ENCODE results near the gene CLP1. TPM values are rescaled to one million over a fixed set of nuclear protein-coding genes. Genes with fewer than 3 reads are reported as not detected.

Gene CLP1
- total and polyA plus RNA-seq, 10 of the 15 experiments (the other 5 are each of a cell fraction or from before 2014, with no cell fraction given) = 19.9 to 45.7 (median 27.8) TPM

- Histone ChIP-seq H3K9ac (ENCODE audit: control insufficient read depth, insufficient read depth, low read length) (no peak overlapping the region), H4K20me1 (ENCODE audit: control insufficient read depth, insufficient read depth) (no peaks in the 10 kb centered on the region), H3K79me2 (ENCODE audit: control insufficient read depth, insufficient read depth, low read length) (no peaks in the 10 kb centered on the region), H3K4me1 (ENCODE audit: control insufficient read depth, insufficient read depth, low read length) (peaks cover 12% of the 10 kb centered on the region), H3K4me2 (ENCODE audit: control insufficient read depth, insufficient read depth) (no peak overlapping the region), H2AFZ (ENCODE audit: control insufficient read depth, low read depth, low read length) (no peak overlapping the region), H3K4me3 (no peak overlapping the region), H3K36me3 (ENCODE audit: control insufficient read depth in 2 of 2, insufficient read depth in 2 of 2, low read length in 1 of 2) (no peaks in the 10 kb centered on the region), H3K27ac (ENCODE audit: control insufficient read depth, insufficient read depth) (no peak overlapping the region), H3K27me3 (replicated peaks in 1 of 2; ENCODE audit: control insufficient read depth in 2 of 2, insufficient read depth in 2 of 2, low read length in 1 of 2) (peaks cover 12 to 17% of the 10 kb centered on the region in 2 experiments), H3K9me3 (replicated peaks; ENCODE audit: control insufficient read depth, insufficient read depth, low read length) (no peaks in the 10 kb centered on the region)
- DNase-seq (ENCODE audit: low read depth, low spot score) = no peak
- ChIA-PET CTCF (interaction anchor here (0.7 to 13.9 kb wide), 12 partner anchors 9 to 302 kb away, joined by 3 to 319 read pairs (median 9); partner anchors contain the start of genes CLP1, TIMM10 and UBE2L6), SMC1A (ENCODE audit: uncharacterized antibody, unreplicated experiment) (interaction anchor here (1.1 to 1.2 kb wide), 2 partner anchors 78 to 302 kb away, joined by 3 read pairs; partner anchors contain the start of gene UBE2L6), RAD21 (ENCODE audit: unreplicated experiment) (interaction anchor here (1.6 to 2.1 kb wide), 2 partner anchors 78 to 189 kb away, joined by 9 to 10 read pairs; partner anchors contain the start of gene UBE2L6), POLR2A (interaction anchor here (0.5 to 1.4 kb wide), 2 partner anchors 73 to 78 kb away, joined by 7 to 8 read pairs; partner anchors contain the start of gene UBE2L6)
- BruUV-seq (replicated peaks) = no TSS peak
- 33% methylated on average over 5 of the region's 5 CpGs for WGBS (ENCODE audit: insufficient coverage, insufficient replicate concordance, low lambda C conversion rate, missing lambda C conversion rate)
- intact Hi-C loops (cut with micrococcal nuclease; ENCODE audit: unreplicated experiment) (loop anchor here (2.0 kb wide), 1 partner anchor 153 kb away; no protein-coding TSS in a partner anchor), in situ Hi-C loops (cut with MboI) (no loop called here)
- ATAC-seq = peak; percentile 7; the same call in 2 of the 3 replicates
- FAIRE-seq = no peak
- TF ChIP-seq YY1 (IDR thresholded peaks at IDR 0.05; ENCODE audit: low read depth, low read length) (no peak), POLR2A (IDR thresholded peaks at IDR 0.05; ENCODE audit: low read depth, low read length) (0 out of 2 replicates have a peak, but pooled peaks have one; percentile 30), STAT3 (IDR thresholded peaks at IDR 0.05; ENCODE audit: low read depth, low read length) (no peak)
These were observed 11.9 kb upstream of the CLP1 start for GRCh38 chr11:57645689-57646085.

- Histone ChIP-seq H3K9ac (ENCODE audit: control insufficient read depth, insufficient read depth, low read length) (no peak overlapping the region), H3K4me1 (ENCODE audit: control insufficient read depth, insufficient read depth, low read length) (peaks cover 12% of the 10 kb centered on the region), H3K4me2 (ENCODE audit: control insufficient read depth, insufficient read depth) (peak overlapping the region; percentile 22; the same call in 1 of the 2 replicates), H3K9me3 (replicated peaks; ENCODE audit: control insufficient read depth, insufficient read depth, low read length) (no peaks in the 10 kb centered on the region), H3K27ac (ENCODE audit: control insufficient read depth, insufficient read depth) (no peak overlapping the region), H3K27me3 (replicated peaks in 1 of 2; ENCODE audit: control insufficient read depth in 2 of 2, insufficient read depth in 2 of 2, low read length in 1 of 2) (peaks cover 12 to 17% of the 10 kb centered on the region in 2 experiments), H3K79me2 (ENCODE audit: control insufficient read depth, insufficient read depth, low read length) (no peaks in the 10 kb centered on the region), H3K36me3 (ENCODE audit: control insufficient read depth in 2 of 2, insufficient read depth in 2 of 2, low read length in 1 of 2) (no peaks in the 10 kb centered on the region), H3K4me3 (no peak overlapping the region), H4K20me1 (ENCODE audit: control insufficient read depth, insufficient read depth) (no peaks in the 10 kb centered on the region), H2AFZ (ENCODE audit: control insufficient read depth, low read depth, low read length) (peak overlapping the region; percentile 9; the same call in 1 of the 2 replicates)
- intact Hi-C loops (cut with micrococcal nuclease; ENCODE audit: unreplicated experiment) (no loop called here), in situ Hi-C loops (cut with MboI) (no loop called here)
- RAD21 ChIA-PET (ENCODE audit: unreplicated experiment) = interaction anchor here (0.6 to 1.6 kb wide), 4 partner anchors 78 to 154 kb away, joined by 3 to 10 read pairs (median 3); partner anchors contain the start of genes TIMM10 and UBE2L6
- POLR2A ChIA-PET = no interaction called here
- WGBS (ENCODE audit: insufficient coverage, insufficient replicate concordance, low lambda C conversion rate, missing lambda C conversion rate) = 20% methylated on average over 10 of the region's 10 CpGs
- CTCF ChIA-PET = interaction anchor here (0.6 to 13.9 kb wide), 11 partner anchors 8 to 301 kb away, joined by 3 to 319 read pairs (median 5); partner anchors contain the start of genes CLP1 and UBE2L6
- ATAC-seq (peak; percentile 43), DNase-seq (ENCODE audit: low read depth, low spot score) (no peak), FAIRE-seq (no peak)
- BruUV-seq (replicated peaks) = no TSS peak
- SMC1A ChIA-PET (ENCODE audit: uncharacterized antibody, unreplicated experiment) = interaction anchor here (1.2 kb wide), 1 partner anchor 78 kb away, joined by 3 read pairs; the partner anchor contains the start of gene UBE2L6
- TF ChIP-seq SMAD1 (IDR thresholded peaks at IDR 0.05; ENCODE audit: low read depth, partially characterized antibody) = no peak
- no peak for TF ChIP-seq E4F1 (IDR thresholded peaks at IDR 0.05; ENCODE audit: borderline replicate concordance, partially characterized antibody)
- TF ChIP-seq WRNIP1 (IDR thresholded peaks at IDR 0.05; ENCODE audit: borderline replicate concordance, low read depth, low read length) = no peak
- TF ChIP-seq RUNX3 (IDR thresholded peaks at IDR 0.05; ENCODE audit: low read length) = peak; percentile 34; the same call in 1 of the 2 replicates
- TF ChIP-seq MEF2B (IDR thresholded peaks at IDR 0.05; ENCODE audit: partially characterized antibody, poor library complexity, severe bottlenecking) = peak; percentile 64
- TF ChIP-seq IKZF1 (conservative IDR thresholded peaks at IDR 0.05) = peak; percentile 29; the same call in 1 of the 2 replicates
- TF ChIP-seq MXI1 (IDR thresholded peaks at IDR 0.05; ENCODE audit: low read depth, low read length) = no peak
- no peak for TF ChIP-seq HSF1 (IDR thresholded peaks at IDR 0.05; ENCODE audit: low read depth, low read length)
These were observed 11.3 kb upstream of the CLP1 start for GRCh38 chr11:57646194-57646798.
